T-helper 17 cell (primary cell): ENCODE data around the gene MAML3. TPM values are rescaled to one million over a fixed set of nuclear protein-coding genes. Genes with fewer than 3 reads are reported as not detected.

ENCODE experiments used
- ATAC-seq: fragments of 150-1000 bp; cut with Tn5 transposase; 2 replicates; pipeline ENCODE4 v1.10.0; 2021; ENCODE audit warnings: mild to moderate bottlenecking, moderate library complexity
- DNase-seq, 3 donors: peaks; one replicate each; pipeline versions ENCODE4 v3.0.0 to v3.0.0-alpha.2; 2020 to 2021
- H3K9me3 ChIP-seq: one replicate; pipeline ENCODE4 v1.7.0; 2013; ENCODE audit warnings: low read length, mild to moderate bottlenecking; ENCODE audit not compliant: control insufficient read depth, poor library complexity, severe bottlenecking
- H3K27ac Mint-ChIP-seq: one replicate; pipeline ENCODE4 v1.8.0; 2022; ENCODE audit warnings: mild to moderate bottlenecking, moderate library complexity, mixed read lengths
- H3K27me3 Mint-ChIP-seq: one replicate; pipeline ENCODE4 v1.8.0; 2022; ENCODE audit warnings: mixed read lengths
- H3K36me3 Mint-ChIP-seq: one replicate; pipeline ENCODE4 v1.8.0; 2022; ENCODE audit warnings: low read depth, mixed read lengths
- H3K4me1 Mint-ChIP-seq: one replicate; pipeline ENCODE4 v1.8.0; 2022; ENCODE audit warnings: mild to moderate bottlenecking, mixed read lengths
- H3K4me3 Mint-ChIP-seq: one replicate; pipeline ENCODE4 v1.8.0; 2022; ENCODE audit warnings: mild to moderate bottlenecking, moderate library complexity, mixed read lengths
- total RNA-seq, 4 donors: library from RNA in 2 of 4; stranded (reverse) in 2 of 4; gene quantifications; one replicate each; pipeline ENCODE4 v1.2.3 and lab custom pipeline; 2022 to 2026

MAML3 gene
- total RNA-seq, 2 donors from 2014 or later, result 1.1 to 4.2 TPM

- H3K9me3 ChIP-seq, result no peaks in the 10 kb centered on the region
- Mint-ChIP-seq H3K4me1 (peaks cover 2% of the 10 kb centered on the region), H3K27ac (no peak overlapping the region), H3K4me3 (no peak overlapping the region), H3K27me3 (peaks cover 33% of the 10 kb centered on the region), H3K36me3 (no peaks in the 10 kb centered on the region)
- ATAC-seq (no peak), DNase-seq (no peak)
Measured at GRCh38 chr4:140065393-140065792, 88.6 kb downstream of the MAML3 start.

- H3K9me3 ChIP-seq, result no peaks in the 10 kb centered on the region
- ATAC-seq (no peak), DNase-seq (no peak)
- H3K36me3 Mint-ChIP-seq, result no peaks in the 10 kb centered on the region
- H3K27ac Mint-ChIP-seq, result no peak overlapping the region
- peaks cover 31% of the 10 kb centered on the region for H3K27me3 Mint-ChIP-seq
- no peaks in the 10 kb centered on the region for H3K4me1 Mint-ChIP-seq
- no peak overlapping the region for H3K4me3 Mint-ChIP-seq
Measured at GRCh38 chr4:140061659-140062289, 92.2 kb downstream of the MAML3 start.

GRCh38 chr4:140061194-140061593 lies 92.8 kb downstream of the MAML3 start:
- ATAC-seq (no peak), DNase-seq (no peak)
- Mint-ChIP-seq H3K27me3 (peaks cover 30% of the 10 kb centered on the region), H3K4me1 (no peaks in the 10 kb centered on the region), H3K27ac (no peak overlapping the region), H3K4me3 (no peak overlapping the region), H3K36me3 (no peaks in the 10 kb centered on the region)
- H3K9me3 ChIP-seq, result no peaks in the 10 kb centered on the region

- Mint-ChIP-seq H3K36me3 (peaks cover 2% of the 10 kb centered on the region), H3K27ac (no peak overlapping the region), H3K4me3 (no peak overlapping the region), H3K4me1 (no peaks in the 10 kb centered on the region), H3K27me3 (peaks cover 34% of the 10 kb centered on the region)
- no peak for DNase-seq
- no peaks in the 10 kb centered on the region for H3K9me3 ChIP-seq
- no peak for ATAC-seq
Measured at GRCh38 chr4:140059159-140059558, 94.8 kb downstream of the MAML3 start.

- peaks cover 2% of the 10 kb centered on the region for H3K36me3 Mint-ChIP-seq
- H3K27me3 Mint-ChIP-seq, result peaks cover 35% of the 10 kb centered on the region
- no peak overlapping the region for H3K4me3 Mint-ChIP-seq
- H3K4me1 Mint-ChIP-seq, result no peaks in the 10 kb centered on the region
- ATAC-seq (no peak), DNase-seq (no peak)
- no peak overlapping the region for H3K27ac Mint-ChIP-seq
- H3K9me3 ChIP-seq, result no peaks in the 10 kb centered on the region
Measured at GRCh38 chr4:140057701-140058100, 96.3 kb downstream of the MAML3 start.

GRCh38 chr4:140056015-140056414 lies 98.0 kb downstream of the MAML3 start:
- ATAC-seq (no peak), DNase-seq (no peak)
- H3K9me3 ChIP-seq, result no peaks in the 10 kb centered on the region
- Mint-ChIP-seq H3K27me3 (peaks cover 32% of the 10 kb centered on the region), H3K27ac (no peak overlapping the region), H3K36me3 (peaks cover 2% of the 10 kb centered on the region), H3K4me3 (no peak overlapping the region), H3K4me1 (no peaks in the 10 kb centered on the region)

GRCh38 chr4:140054861-140055260 lies 99.1 kb downstream of the MAML3 start:
- ATAC-seq (no peak), DNase-seq (no peak)
- Mint-ChIP-seq H3K4me3 (no peak overlapping the region), H3K27me3 (peaks cover 38% of the 10 kb centered on the region), H3K27ac (no peak overlapping the region), H3K4me1 (no peaks in the 10 kb centered on the region), H3K36me3 (peaks cover 2% of the 10 kb centered on the region)
- H3K9me3 ChIP-seq, result no peaks in the 10 kb centered on the region

GRCh38 chr4:140053185-140053584 lies 100.8 kb downstream of the MAML3 start:
- Mint-ChIP-seq H3K27ac (no peak overlapping the region), H3K27me3 (peaks cover 49% of the 10 kb centered on the region), H3K36me3 (peaks cover 2% of the 10 kb centered on the region), H3K4me1 (peaks cover 10% of the 10 kb centered on the region), H3K4me3 (no peak overlapping the region)
- ATAC-seq, result no peak
- H3K9me3 ChIP-seq, result no peaks in the 10 kb centered on the region
- DNase-seq, result no peak

GRCh38 chr4:140052050-140052449 lies 101.9 kb downstream of the MAML3 start:
- no peak overlapping the region for H3K27ac Mint-ChIP-seq
- ATAC-seq (no peak), DNase-seq (no peak)
- peaks cover 2% of the 10 kb centered on the region for H3K36me3 Mint-ChIP-seq
- no peak overlapping the region for H3K4me3 Mint-ChIP-seq
- peaks cover 11% of the 10 kb centered on the region for H3K4me1 Mint-ChIP-seq
- no peaks in the 10 kb centered on the region for H3K9me3 ChIP-seq
- H3K27me3 Mint-ChIP-seq, result peaks cover 55% of the 10 kb centered on the region

GRCh38 chr4:140049849-140050637 lies 103.9 kb downstream of the MAML3 start:
- Mint-ChIP-seq H3K27me3 (peaks cover 44% of the 10 kb centered on the region), H3K27ac (peak overlapping the region; percentile 85), H3K36me3 (no peaks in the 10 kb centered on the region), H3K4me1 (peaks cover 14% of the 10 kb centered on the region), H3K4me3 (no peak overlapping the region)
- no peaks in the 10 kb centered on the region for H3K9me3 ChIP-seq
- ATAC-seq, result no peak
- no peak for DNase-seq

- peaks cover 43% of the 10 kb centered on the region for H3K27me3 Mint-ChIP-seq
- peak overlapping the region; percentile 84 for H3K4me3 Mint-ChIP-seq
- H3K9me3 ChIP-seq, result no peaks in the 10 kb centered on the region
- peak; percentile 88 for ATAC-seq
- H3K36me3 Mint-ChIP-seq, result no peaks in the 10 kb centered on the region
- peaks cover 14% of the 10 kb centered on the region for H3K4me1 Mint-ChIP-seq
- no peak for DNase-seq
- peak overlapping the region; percentile 85 for H3K27ac Mint-ChIP-seq
Measured at GRCh38 chr4:140049024-140049848, 104.7 kb downstream of the MAML3 start.

- no peak for ATAC-seq
- H3K36me3 Mint-ChIP-seq, result no peaks in the 10 kb centered on the region
- peaks cover 40% of the 10 kb centered on the region for H3K27me3 Mint-ChIP-seq
- H3K4me3 Mint-ChIP-seq, result peak overlapping the region; percentile 84
- peaks cover 14% of the 10 kb centered on the region for H3K4me1 Mint-ChIP-seq
- no peaks in the 10 kb centered on the region for H3K9me3 ChIP-seq
- DNase-seq, result no peak
- peak overlapping the region; percentile 85 for H3K27ac Mint-ChIP-seq
Measured at GRCh38 chr4:140048419-140048995, 105.5 kb downstream of the MAML3 start.

- no peak for DNase-seq
Measured at GRCh38 chr4:140047786-140048185, 106.2 kb downstream of the MAML3 start.

More at GRCh38 chr4:140047786-140048185, 106.2 kb downstream of the MAML3 start:
- no peaks in the 10 kb centered on the region for H3K9me3 ChIP-seq
- ATAC-seq, result no peak
- Mint-ChIP-seq H3K27ac (no peak overlapping the region), H3K27me3 (peaks cover 38% of the 10 kb centered on the region), H3K4me3 (no peak overlapping the region), H3K36me3 (no peaks in the 10 kb centered on the region), H3K4me1 (peaks cover 14% of the 10 kb centered on the region)
